Caco-2 (cell line): ENCODE results near the gene EFR3B. TPM values are rescaled to one million over a fixed set of nuclear protein-coding genes. Genes with fewer than 3 reads are reported as not detected.

Experiments used
- BruUV-seq: library from RNA; stranded (reverse); fragments of 400-500 nt; replicated peaks from 2 replicates; lab custom pipeline; 2021; lab: Mats Ljungman, UMichigan
- CTCF ChIA-PET: fragments of 300-600 bp; sonication (Branson Sonifier 250); formaldehyde crosslinking; loops from one replicate; lab custom pipeline; 2022; ENCODE audit warnings: antibody characterized with exemption; lab: Charles Lee
- POLR2A ChIA-PET: fragments of 300-600 bp; sonication (Branson Sonifier 250); formaldehyde crosslinking; loops from one replicate; lab custom pipeline; 2022; ENCODE audit warnings: antibody characterized with exemption; lab: Charles Lee
- DNase-seq, 2 experiments: peaks; one replicate each; pipeline versions ENCODE4 v3.0.0 to v3.0.0-alpha.2; 2020 to 2022
- H3K27me3 ChIP-seq: replicated peaks from 2 replicates; pipeline ENCODE4 v1.6.0; 2011; ENCODE audit warnings: low read length; ENCODE audit not compliant: control insufficient read depth, insufficient read depth
- H3K36me3 ChIP-seq: 2 replicates; pipeline ENCODE4 v1.5.1; 2011; ENCODE audit warnings: low read length; ENCODE audit not compliant: control insufficient read depth, insufficient read depth
- H3K4me1 ChIP-seq: fragments of 250-450 bp; sonication (Bioruptor Pico); 2 replicates; pipeline ENCODE4 v1.5.1; 2020; ENCODE audit warnings: mild to moderate bottlenecking
- H3K4me3 ChIP-seq: 2 replicates; pipeline ENCODE4 v1.5.1; 2011; ENCODE audit warnings: low read depth, mild to moderate bottlenecking, control low read depth, low read length
- H3K9me3 ChIP-seq: fragments of 250-450 bp; sonication (Bioruptor Pico); 2 replicates; pipeline ENCODE4 v1.5.1; 2020; ENCODE audit warnings: mild to moderate bottlenecking, moderate library complexity
- H3K27ac Mint-ChIP-seq: one replicate; pipeline ENCODE4 v1.8.0; 2022; ENCODE audit warnings: mixed read lengths; ENCODE audit not compliant: unreplicated experiment
- H3K27me3 Mint-ChIP-seq: one replicate; pipeline ENCODE4 v1.8.0; 2022; ENCODE audit warnings: mixed read lengths; ENCODE audit not compliant: insufficient read depth, unreplicated experiment
- H3K36me3 Mint-ChIP-seq: one replicate; pipeline ENCODE4 v1.8.0; 2022; ENCODE audit warnings: mild to moderate bottlenecking, mixed read lengths; ENCODE audit not compliant: insufficient read depth, unreplicated experiment
- H3K4me1 Mint-ChIP-seq: one replicate; pipeline ENCODE4 v1.8.0; 2022; ENCODE audit warnings: low read depth, mixed read lengths; ENCODE audit not compliant: unreplicated experiment
- H3K4me3 Mint-ChIP-seq: one replicate; pipeline ENCODE4 v1.8.0; 2022; ENCODE audit warnings: mild to moderate bottlenecking, moderate library complexity, mixed read lengths; ENCODE audit not compliant: unreplicated experiment
- H3K9me3 Mint-ChIP-seq: one replicate; pipeline ENCODE4 v1.8.0; 2022; ENCODE audit warnings: mixed read lengths; ENCODE audit not compliant: unreplicated experiment
- intact Hi-C: fragments of 100-400 bp; cut with micrococcal nuclease; formaldehyde crosslinking; loops from one replicate; pipeline ENCODE4 v1.10.0; 2022; ENCODE audit not compliant: unreplicated experiment
- total RNA-seq: library from RNA; stranded (reverse); gene quantifications from 2 replicates; pipeline ENCODE4 v1.2.3, GENCODE V29; 2022
- TF ChIP-seq, protein P1 (sequence below), 2 experiments: fragments of 200-600 bp in 1 of 2; IDR thresholded peaks; 1 replicate in 1 of 2; 2 replicates in 1 of 2; pipeline versions ENCODE4 v1.5.1 to v1.8.0; 2011 to 2022; ENCODE audit warnings: antibody characterized with exemption in 1 of 2, control low read depth in 1 of 2, inconsistent platforms in 1 of 2, low read depth in 1 of 2, low read length in 1 of 2, mild to moderate bottlenecking in 1 of 2, moderate library complexity in 1 of 2; ENCODE audit not compliant: insufficient read depth in 1 of 2, severe bottlenecking in 1 of 2, unreplicated experiment in 1 of 2

The EFR3B gene
- total RNA-seq, 1 experiment from 2014 or later: 19.1 TPM

DNA sequence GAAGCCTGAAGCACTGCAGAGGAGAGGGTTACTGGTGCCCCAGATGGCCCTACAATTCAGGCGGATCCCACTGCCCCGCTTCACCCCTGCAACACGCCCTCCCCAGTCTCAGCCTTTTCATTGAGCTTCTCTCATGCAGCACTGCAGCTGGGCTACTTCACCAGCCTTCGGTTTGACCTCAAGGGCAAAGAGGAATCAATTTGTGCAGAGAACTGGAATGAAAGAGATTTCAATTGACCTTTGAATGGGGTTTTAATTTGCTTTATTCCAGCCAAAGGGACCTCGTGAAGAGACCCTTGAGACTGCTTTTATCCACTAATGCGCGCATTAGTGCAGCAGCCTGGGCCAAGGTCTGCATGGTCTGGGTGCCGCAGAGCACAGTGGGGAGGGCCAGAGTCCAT, 135.3 kb downstream of the EFR3B start:
- CTCF ChIA-PET: no interaction called here
- Mint-ChIP-seq H3K4me3 (no peak overlapping the region), H3K9me3 (peaks cover 6% of the 10 kb centered on the region), H3K36me3 (no peaks in the 10 kb centered on the region), H3K27me3 (peaks cover 8% of the 10 kb centered on the region), H3K27ac (no peak overlapping the region), H3K4me1 (no peaks in the 10 kb centered on the region)
- Histone ChIP-seq H3K36me3 (no peaks in the 10 kb centered on the region), H3K4me1 (no peaks in the 10 kb centered on the region), H3K4me3 (no peak overlapping the region), H3K27me3 (no peaks in the 10 kb centered on the region), H3K9me3 (peaks cover 1% of the 10 kb centered on the region; the same call in 1 of the 2 replicates)
- TF ChIP-seq, protein P1, sequence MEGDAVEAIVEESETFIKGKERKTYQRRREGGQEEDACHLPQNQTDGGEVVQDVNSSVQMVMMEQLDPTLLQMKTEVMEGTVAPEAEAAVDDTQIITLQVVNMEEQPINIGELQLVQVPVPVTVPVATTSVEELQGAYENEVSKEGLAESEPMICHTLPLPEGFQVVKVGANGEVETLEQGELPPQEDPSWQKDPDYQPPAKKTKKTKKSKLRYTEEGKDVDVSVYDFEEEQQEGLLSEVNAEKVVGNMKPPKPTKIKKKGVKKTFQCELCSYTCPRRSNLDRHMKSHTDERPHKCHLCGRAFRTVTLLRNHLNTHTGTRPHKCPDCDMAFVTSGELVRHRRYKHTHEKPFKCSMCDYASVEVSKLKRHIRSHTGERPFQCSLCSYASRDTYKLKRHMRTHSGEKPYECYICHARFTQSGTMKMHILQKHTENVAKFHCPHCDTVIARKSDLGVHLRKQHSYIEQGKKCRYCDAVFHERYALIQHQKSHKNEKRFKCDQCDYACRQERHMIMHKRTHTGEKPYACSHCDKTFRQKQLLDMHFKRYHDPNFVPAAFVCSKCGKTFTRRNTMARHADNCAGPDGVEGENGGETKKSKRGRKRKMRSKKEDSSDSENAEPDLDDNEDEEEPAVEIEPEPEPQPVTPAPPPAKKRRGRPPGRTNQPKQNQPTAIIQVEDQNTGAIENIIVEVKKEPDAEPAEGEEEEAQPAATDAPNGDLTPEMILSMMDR (IDR thresholded peaks at IDR 0.05; ENCODE audit: insufficient read depth in 1 of 2, low read depth in 1 of 2, low read length in 1 of 2, severe bottlenecking in 1 of 2, unreplicated experiment in 1 of 2): no peak
- POLR2A ChIA-PET: no interaction called here
- no TSS peak for BruUV-seq
- no peak for DNase-seq
- intact Hi-C loops: no loop called here

DNA sequence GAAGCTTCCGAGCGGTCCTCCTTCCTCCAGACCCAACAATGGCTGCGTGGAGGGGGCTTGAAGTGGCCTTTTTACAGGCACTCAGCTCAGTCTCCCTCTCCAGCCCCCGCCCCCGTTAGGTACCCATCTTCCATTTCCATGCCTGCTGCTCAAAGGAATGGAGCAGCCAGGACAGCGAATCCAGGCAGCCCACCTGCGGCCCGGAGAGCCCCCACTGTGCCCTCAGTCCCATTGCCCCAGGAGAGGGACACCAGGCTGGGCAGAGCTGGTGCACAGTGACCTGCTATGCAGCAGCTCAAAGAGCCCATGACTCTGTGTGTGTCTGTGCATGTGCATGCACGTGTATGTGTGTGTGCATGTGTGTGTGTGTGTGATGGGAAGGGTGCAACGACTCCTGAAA, 137.1 kb downstream of the EFR3B start:
- H3K4me3 ChIP-seq: no peak overlapping the region
- Mint-ChIP-seq H3K36me3 (peaks cover 6% of the 10 kb centered on the region), H3K4me1 (peaks cover 6% of the 10 kb centered on the region), H3K4me3 (no peak overlapping the region), H3K27ac (no peak overlapping the region), H3K9me3 (peaks cover 11% of the 10 kb centered on the region), H3K27me3 (peaks cover 8% of the 10 kb centered on the region)
- TF ChIP-seq, protein P1 (IDR thresholded peaks at IDR 0.05; ENCODE audit: insufficient read depth in 1 of 2, low read depth in 1 of 2, low read length in 1 of 2, severe bottlenecking in 1 of 2, unreplicated experiment in 1 of 2): no peak
- intact Hi-C loops: no loop called here
- H3K9me3 ChIP-seq: peaks cover 5% of the 10 kb centered on the region; the same call in 1 of the 2 replicates
- H3K4me1 ChIP-seq: peaks cover 13% of the 10 kb centered on the region
- ChIA-PET POLR2A (no interaction called here), CTCF (no interaction called here)
- no peaks in the 10 kb centered on the region for H3K36me3 ChIP-seq
- no TSS peak for BruUV-seq
- no peaks in the 10 kb centered on the region for H3K27me3 ChIP-seq
- no peak for DNase-seq

DNA sequence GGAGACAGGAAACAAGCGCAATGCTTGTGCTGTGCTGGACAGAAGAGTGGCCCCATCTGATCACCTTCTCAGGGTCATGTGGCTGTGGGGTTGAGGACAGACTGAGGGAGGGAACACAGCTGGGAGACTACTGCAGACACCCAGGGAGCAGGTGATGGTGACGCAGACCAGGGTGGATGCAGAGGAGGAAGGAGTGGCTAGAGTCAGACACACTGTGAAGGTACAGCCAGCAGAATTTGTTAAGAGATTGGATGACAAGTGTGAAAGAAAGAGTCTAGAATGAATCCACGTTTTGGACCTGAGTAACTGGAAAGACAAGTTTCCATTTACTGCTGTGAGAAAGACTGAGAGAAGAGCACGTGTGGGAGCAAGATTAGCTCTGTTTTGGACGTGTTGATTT, 142.4 kb downstream of the EFR3B start:
- no peaks in the 10 kb centered on the region for H3K27me3 ChIP-seq
- H3K4me3 Mint-ChIP-seq: peak overlapping the region; percentile 27
- DNase-seq: peak in 1 of 2 experiments; percentile 58
- no TSS peak for BruUV-seq
- no peak overlapping the region for H3K4me3 ChIP-seq
- TF ChIP-seq, protein P1 (IDR thresholded peaks at IDR 0.05; ENCODE audit: insufficient read depth in 1 of 2, low read depth in 1 of 2, low read length in 1 of 2, severe bottlenecking in 1 of 2, unreplicated experiment in 1 of 2): no peak
- ChIA-PET POLR2A (no interaction called here), CTCF (interaction anchor here (0.6 to 1.9 kb wide), 3 partner anchors 16 to 178 kb away, joined by 3 to 9 read pairs (median 4); partner anchors contain the start of gene POMC)
- no peaks in the 10 kb centered on the region for H3K36me3 ChIP-seq
- H3K4me1 Mint-ChIP-seq: peaks cover 26% of the 10 kb centered on the region
- H3K9me3 ChIP-seq: peaks cover 5% of the 10 kb centered on the region; the same call in 1 of the 2 replicates
- intact Hi-C loops: no loop called here
- H3K27me3 Mint-ChIP-seq: no peaks in the 10 kb centered on the region
- peaks cover 11% of the 10 kb centered on the region for H3K9me3 Mint-ChIP-seq
- peaks cover 12% of the 10 kb centered on the region for H3K36me3 Mint-ChIP-seq
- peak overlapping the region; percentile 56 for H3K27ac Mint-ChIP-seq
- peaks cover 31% of the 10 kb centered on the region for H3K4me1 ChIP-seq
